Measurements from ENCODE around the gene CHAF1B.

The CHAF1B gene

DNA sequence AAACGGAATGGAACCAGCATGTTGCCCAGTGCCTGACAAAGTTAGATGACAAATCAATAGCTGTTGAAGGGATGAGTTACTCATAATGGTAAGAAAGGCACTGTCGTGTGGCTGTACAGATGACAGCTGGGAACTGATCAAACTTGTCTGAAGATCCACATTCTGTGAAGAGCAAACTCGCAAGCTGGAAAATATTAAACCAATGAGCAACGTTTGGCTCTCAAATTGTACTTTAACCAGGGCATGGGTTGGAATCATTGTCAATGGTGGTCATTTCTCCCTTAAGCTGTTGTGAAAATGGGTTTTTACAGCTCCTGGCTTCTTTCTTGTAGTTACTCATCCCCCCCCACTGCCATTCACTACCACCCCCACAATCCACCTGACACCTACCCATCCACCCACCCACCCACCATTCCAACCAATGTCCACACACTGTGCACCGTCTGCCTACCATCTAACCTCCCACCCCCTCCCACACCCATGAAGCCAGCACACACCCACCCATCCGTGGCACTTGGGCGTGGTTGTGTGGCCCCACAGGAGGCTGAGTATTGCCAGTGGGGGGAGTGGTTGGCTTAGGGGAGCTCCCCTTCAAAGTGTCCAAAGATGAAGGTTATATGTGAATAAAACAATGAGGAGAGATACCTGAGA is 48.0 kb downstream of the CHAF1B start:
- TF ChIP-seq, protein P1, sequence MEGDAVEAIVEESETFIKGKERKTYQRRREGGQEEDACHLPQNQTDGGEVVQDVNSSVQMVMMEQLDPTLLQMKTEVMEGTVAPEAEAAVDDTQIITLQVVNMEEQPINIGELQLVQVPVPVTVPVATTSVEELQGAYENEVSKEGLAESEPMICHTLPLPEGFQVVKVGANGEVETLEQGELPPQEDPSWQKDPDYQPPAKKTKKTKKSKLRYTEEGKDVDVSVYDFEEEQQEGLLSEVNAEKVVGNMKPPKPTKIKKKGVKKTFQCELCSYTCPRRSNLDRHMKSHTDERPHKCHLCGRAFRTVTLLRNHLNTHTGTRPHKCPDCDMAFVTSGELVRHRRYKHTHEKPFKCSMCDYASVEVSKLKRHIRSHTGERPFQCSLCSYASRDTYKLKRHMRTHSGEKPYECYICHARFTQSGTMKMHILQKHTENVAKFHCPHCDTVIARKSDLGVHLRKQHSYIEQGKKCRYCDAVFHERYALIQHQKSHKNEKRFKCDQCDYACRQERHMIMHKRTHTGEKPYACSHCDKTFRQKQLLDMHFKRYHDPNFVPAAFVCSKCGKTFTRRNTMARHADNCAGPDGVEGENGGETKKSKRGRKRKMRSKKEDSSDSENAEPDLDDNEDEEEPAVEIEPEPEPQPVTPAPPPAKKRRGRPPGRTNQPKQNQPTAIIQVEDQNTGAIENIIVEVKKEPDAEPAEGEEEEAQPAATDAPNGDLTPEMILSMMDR (IDR thresholded peaks at IDR 0.05; ENCODE audit: low read length, missing control alignments) = no peak
- H3K4me3 ChIP-seq (replicated peaks; ENCODE audit: low read depth, low read length) = no peak overlapping the region
- DNase-seq (ENCODE audit: low read depth) = no peak

DNA sequence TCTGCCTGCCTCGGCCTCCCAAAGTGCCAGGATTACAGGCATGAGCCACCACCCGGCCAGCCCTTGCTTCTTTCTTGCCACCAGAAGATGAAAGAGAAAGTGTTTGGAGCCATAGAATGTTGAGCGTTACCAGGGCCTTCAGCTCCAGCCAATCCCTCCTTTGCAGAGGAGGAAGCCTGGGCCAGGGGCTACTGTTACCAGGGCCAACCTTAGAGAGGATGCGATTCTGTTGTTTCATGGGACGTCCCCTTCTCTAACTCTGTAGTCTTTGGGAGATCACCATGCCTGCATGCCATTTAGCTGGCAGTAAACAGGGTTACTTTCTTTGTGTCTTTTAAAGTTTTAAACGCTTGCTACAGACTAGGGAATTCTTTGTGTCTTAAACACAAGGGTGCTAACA is 49.0 kb downstream of the CHAF1B start:
- no peak for DNase-seq (ENCODE audit: low read depth)
- TF ChIP-seq, protein P1 (IDR thresholded peaks at IDR 0.05; ENCODE audit: low read length, missing control alignments) = no peak

DNA sequence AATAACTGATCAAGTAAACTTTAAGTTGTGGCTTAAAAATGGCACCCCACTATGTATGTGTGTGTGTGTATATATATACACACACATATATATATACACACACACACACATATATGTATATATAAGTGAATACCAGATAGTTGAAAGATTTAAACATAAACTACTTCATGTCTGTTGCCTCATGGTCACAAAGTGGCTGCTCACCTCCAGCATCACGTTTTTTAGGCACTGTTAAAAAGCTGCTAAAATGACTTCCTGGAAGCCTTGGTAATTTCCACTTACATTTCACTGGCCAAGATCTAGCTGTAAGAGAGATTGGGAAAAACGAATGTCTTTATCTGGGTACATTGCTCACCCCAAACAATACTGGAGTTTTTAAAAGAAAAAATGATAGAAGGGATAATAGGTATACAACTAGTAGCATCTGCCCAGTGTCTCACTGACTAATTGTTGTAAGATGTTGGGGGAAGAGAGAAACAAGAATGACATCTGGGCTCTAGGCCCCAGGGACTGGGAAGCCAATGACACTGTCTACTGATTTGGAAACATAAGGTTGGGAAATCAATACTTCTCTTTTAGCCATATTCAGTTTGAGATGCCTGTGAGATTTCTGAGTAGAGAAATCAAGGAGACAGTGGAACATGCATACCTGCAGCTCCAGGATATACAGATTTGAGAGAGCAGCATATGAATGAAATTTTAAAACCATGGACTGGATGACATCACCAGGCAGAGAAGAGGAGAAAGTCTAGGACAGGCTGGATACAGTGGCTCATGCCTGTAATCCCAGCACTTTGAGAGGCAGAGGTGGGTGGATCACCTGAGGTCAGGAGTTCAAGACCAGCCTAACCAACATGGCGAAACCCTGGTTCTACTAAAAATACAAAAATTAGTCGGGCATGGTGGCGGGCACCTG is 51.9 kb downstream of the CHAF1B start:
- DNase-seq (ENCODE audit: low read depth) = no peak
- TF ChIP-seq, protein P1 (IDR thresholded peaks at IDR 0.05; ENCODE audit: low read length, missing control alignments) = no peak
- H3K4me3 ChIP-seq (replicated peaks; ENCODE audit: low read depth, low read length) = no peak overlapping the region

More for the DNA sequence above, 49.0 kb downstream of the CHAF1B start:
- no peak overlapping the region for H3K4me3 ChIP-seq (replicated peaks; ENCODE audit: low read depth, low read length)

DNA sequence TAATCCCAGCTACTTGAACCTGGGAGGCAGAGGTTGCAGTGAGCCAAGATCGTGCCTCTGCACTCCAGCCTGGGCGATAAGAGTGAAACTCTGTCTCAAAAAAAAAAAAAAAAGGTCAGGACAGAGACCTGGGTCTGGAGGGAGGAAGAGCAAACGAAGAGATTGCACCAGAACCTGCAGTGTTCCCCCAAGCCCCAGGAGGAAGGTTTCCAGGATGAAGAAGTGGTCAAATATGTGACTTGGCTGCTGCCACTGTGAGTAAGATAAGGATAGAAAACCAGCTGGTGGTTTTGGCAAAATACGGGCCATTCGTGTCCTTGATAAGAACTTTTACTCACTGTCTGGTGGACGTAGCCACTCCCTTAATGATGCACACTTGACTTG is 52.5 kb downstream of the CHAF1B start:
- no peak overlapping the region for H3K4me3 ChIP-seq (replicated peaks; ENCODE audit: low read depth, low read length)
- TF ChIP-seq, protein P1 (IDR thresholded peaks at IDR 0.05; ENCODE audit: low read length, missing control alignments) = no peak
- peak; percentile 84 for DNase-seq (ENCODE audit: low read depth)

DNA sequence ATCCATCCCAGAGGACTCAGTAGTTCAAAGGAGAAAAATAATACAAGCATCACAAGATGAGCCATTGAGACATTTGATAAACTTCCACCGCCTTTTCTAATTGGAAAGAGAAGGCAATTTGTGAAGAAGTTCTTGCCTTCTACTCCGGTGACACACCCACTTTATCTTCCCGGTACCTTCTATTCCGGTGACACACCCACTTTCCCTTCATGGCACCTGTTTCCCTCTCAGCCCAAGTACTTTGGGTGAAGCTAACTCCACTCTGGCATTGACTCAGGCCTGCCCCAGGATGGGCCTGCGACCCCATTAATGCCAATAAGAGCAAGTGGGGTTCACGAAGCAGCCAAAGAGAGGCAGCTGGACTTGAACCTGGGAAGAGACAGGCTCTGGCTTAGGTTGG is 56.5 kb downstream of the CHAF1B start:
- TF ChIP-seq, protein P1 (IDR thresholded peaks at IDR 0.05; ENCODE audit: low read length, missing control alignments) = no peak
- no peak overlapping the region for H3K4me3 ChIP-seq (replicated peaks; ENCODE audit: low read depth, low read length)
- DNase-seq (ENCODE audit: low read depth) = no peak

DNA sequence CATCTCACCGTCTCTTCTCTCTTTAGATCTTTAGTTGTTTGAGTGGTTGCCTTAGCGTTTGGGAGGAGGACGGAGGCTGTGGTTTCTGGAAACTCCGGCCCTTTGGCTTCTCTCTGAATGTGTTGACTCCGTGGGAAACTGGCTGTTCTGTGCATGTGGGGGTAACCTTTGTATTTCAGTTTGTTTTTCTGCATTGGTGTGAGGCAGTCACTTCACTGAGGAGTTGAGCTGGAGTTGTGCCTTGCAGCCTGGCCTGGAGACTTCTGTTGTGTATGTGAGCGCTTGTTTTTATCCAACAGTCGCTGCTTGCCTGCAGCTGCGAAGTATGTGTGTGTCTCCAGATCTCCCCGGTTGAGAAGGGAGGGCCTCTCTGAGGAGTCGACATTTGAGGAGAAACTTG is 61.1 kb downstream of the CHAF1B start:
- TF ChIP-seq, protein P1 (IDR thresholded peaks at IDR 0.05; ENCODE audit: low read length, missing control alignments) = no peak
- peak; percentile 55 for DNase-seq (ENCODE audit: low read depth)
- no peak overlapping the region for H3K4me3 ChIP-seq (replicated peaks; ENCODE audit: low read depth, low read length)
